ENCODE measurements around the gene GGPS1.
"Not testable (repeated sequence)": the region's sequence is repeated elsewhere in the genome, so short reads cannot be mapped to it uniquely, and the experiment has no call there.

GGPS1 gene

GRCh38 chr1:235351898-235352297, 23.5 kb downstream of the GGPS1 start:
- Mint-ChIP-seq H3K4me1 (peaks cover 3% of the 10 kb centered on the region), H3K27ac (no peak overlapping the region), H3K27me3 (ENCODE audit: low read depth, poor library complexity) (peaks cover 3% of the 10 kb centered on the region), H3K9me3 (no peaks in the 10 kb centered on the region), H3K36me3 (ENCODE audit: low read depth) (peaks cover 20% of the 10 kb centered on the region), H3K4me3 (no peak overlapping the region)
- no peak for DNase-seq
- TF ChIP-seq CTCF (IDR thresholded peaks at IDR 0.05): no peak

- peaks cover 3% of the 10 kb centered on the region for H3K27me3 Mint-ChIP-seq (ENCODE audit: low read depth, poor library complexity)
Observed at GRCh38 chr1:235357485-235358373, 29.4 kb downstream of the GGPS1 start.

GRCh38 chr1:235358899-235359298, 30.5 kb downstream of the GGPS1 start:
- Mint-ChIP-seq H3K27me3 (ENCODE audit: low read depth, poor library complexity) (peaks cover 3% of the 10 kb centered on the region), H3K4me1 (peaks cover 14% of the 10 kb centered on the region), H3K4me3 (no peak overlapping the region), H3K9me3 (no peaks in the 10 kb centered on the region), H3K27ac (peak overlapping the region; percentile 75), H3K36me3 (ENCODE audit: low read depth) (no peaks in the 10 kb centered on the region)
- TF ChIP-seq CTCF (IDR thresholded peaks at IDR 0.05): no peak
- DNase-seq: no peak

More at GRCh38 chr1:235357485-235358373, 29.4 kb downstream of the GGPS1 start:
- Mint-ChIP-seq H3K4me3 (no peak overlapping the region), H3K4me1 (peaks cover 14% of the 10 kb centered on the region), H3K36me3 (ENCODE audit: low read depth) (no peaks in the 10 kb centered on the region), H3K9me3 (no peaks in the 10 kb centered on the region), H3K27ac (peak overlapping the region; percentile 58)
- peak; percentile 16 for DNase-seq
- no peak for TF ChIP-seq CTCF (IDR thresholded peaks at IDR 0.05)

- H3K36me3 Mint-ChIP-seq (ENCODE audit: low read depth); DNase-seq; H3K9me3 Mint-ChIP-seq; H3K4me3 Mint-ChIP-seq; H3K27me3 Mint-ChIP-seq (ENCODE audit: low read depth, poor library complexity); H3K27ac Mint-ChIP-seq: not testable (repeated sequence)
- peaks cover 32% of the 10 kb centered on the region for H3K4me1 Mint-ChIP-seq
Observed at GRCh38 chr1:235364189-235364588, 35.8 kb downstream of the GGPS1 start.

- no peak for TF ChIP-seq CTCF (IDR thresholded peaks at IDR 0.05)
- H3K36me3 Mint-ChIP-seq (ENCODE audit: low read depth): peaks cover 18% of the 10 kb centered on the region
- no peaks in the 10 kb centered on the region for H3K9me3 Mint-ChIP-seq
- H3K27ac Mint-ChIP-seq: no peak overlapping the region
- no peaks in the 10 kb centered on the region for H3K27me3 Mint-ChIP-seq (ENCODE audit: low read depth, poor library complexity)
- DNase-seq: no peak
- H3K4me1 Mint-ChIP-seq: peaks cover 38% of the 10 kb centered on the region
- peak overlapping the region; percentile 72 for H3K4me3 Mint-ChIP-seq
Observed at GRCh38 chr1:235366286-235366685, 37.9 kb downstream of the GGPS1 start.

- Mint-ChIP-seq H3K27ac (peak within 1 kb of the TSS; percentile 91), H3K27me3 (ENCODE audit: low read depth, poor library complexity) (no peaks in the 10 kb centered on the region), H3K36me3 (ENCODE audit: low read depth) (peaks cover 23% of the 10 kb centered on the region), H3K4me1 (peaks cover 38% of the 10 kb centered on the region), H3K4me3 (peak within 1 kb of the TSS; percentile 94), H3K9me3 (peaks cover under 1% of the 10 kb centered on the region)
- peak; percentile 95 for DNase-seq
- TF ChIP-seq CTCF (IDR thresholded peaks at IDR 0.05): no peak
Observed at GRCh38 chr1:235367000-235367908, 38.9 kb downstream of the GGPS1 start, which contains the start of gene TBCE. TBCE (plus strand) TSS chr1:235367427; CDS start chr1:235380050, 12,623 bp downstream.
